ENCODE results near the gene PTGFRN. TPM values are rescaled to one million over a fixed set of nuclear protein-coding genes. Genes with fewer than 3 reads are reported as not detected.
A peak's percentile ranks its signal among the peaks of the same experiment; 100 is the strongest.

PTGFRN gene
- total and polyA plus RNA-seq, 2 of the 13 experiments (the other 11 are each of a cell fraction or from before 2014, with no cell fraction given): 3.3 to 11.3 TPM

DNA sequence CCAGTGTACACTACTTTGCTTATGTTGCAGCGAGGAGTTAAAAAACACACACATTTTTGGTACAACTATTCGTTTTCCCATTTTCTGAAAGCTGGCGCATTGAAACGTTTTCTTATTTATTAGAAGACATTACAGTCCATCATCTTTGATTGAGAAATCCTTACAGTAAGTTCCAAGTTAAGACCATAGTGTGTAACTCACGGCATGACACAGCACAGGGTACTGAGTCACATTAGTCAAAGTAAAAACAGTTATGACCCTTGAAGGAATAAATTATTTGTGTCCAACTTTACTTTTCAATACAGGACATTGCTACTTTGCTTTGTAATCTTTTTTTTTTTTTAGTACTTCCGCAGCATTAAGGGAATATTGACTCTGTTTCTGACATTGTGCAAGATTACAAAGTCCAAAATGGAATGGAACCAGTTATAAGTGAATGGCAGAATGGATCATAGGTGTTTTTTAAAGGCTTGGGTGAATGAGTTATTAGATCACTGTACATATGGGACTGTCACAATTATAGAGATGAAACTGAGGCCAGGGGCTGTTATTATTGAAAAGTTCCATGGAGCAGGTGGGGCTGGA is 11.7 kb downstream of the PTGFRN start (continued):
- TF ChIP-seq POGZ (CRISPR knock-in tag; IDR thresholded peaks at IDR 0.05): peak; percentile 47; the same call in 1 of the 2 replicates
- TF ChIP-seq, protein P1, sequence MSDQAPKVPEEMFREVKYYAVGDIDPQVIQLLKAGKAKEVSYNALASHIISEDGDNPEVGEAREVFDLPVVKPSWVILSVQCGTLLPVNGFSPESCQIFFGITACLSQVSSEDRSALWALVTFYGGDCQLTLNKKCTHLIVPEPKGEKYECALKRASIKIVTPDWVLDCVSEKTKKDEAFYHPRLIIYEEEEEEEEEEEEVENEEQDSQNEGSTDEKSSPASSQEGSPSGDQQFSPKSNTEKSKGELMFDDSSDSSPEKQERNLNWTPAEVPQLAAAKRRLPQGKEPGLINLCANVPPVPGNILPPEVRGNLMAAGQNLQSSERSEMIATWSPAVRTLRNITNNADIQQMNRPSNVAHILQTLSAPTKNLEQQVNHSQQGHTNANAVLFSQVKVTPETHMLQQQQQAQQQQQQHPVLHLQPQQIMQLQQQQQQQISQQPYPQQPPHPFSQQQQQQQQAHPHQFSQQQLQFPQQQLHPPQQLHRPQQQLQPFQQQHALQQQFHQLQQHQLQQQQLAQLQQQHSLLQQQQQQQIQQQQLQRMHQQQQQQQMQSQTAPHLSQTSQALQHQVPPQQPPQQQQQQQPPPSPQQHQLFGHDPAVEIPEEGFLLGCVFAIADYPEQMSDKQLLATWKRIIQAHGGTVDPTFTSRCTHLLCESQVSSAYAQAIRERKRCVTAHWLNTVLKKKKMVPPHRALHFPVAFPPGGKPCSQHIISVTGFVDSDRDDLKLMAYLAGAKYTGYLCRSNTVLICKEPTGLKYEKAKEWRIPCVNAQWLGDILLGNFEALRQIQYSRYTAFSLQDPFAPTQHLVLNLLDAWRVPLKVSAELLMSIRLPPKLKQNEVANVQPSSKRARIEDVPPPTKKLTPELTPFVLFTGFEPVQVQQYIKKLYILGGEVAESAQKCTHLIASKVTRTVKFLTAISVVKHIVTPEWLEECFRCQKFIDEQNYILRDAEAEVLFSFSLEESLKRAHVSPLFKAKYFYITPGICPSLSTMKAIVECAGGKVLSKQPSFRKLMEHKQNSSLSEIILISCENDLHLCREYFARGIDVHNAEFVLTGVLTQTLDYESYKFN (CRISPR knock-in tag; conservative IDR thresholded peaks at IDR 0.05): peak; percentile 43
- no peak for TF ChIP-seq GABPA (IDR thresholded peaks at IDR 0.05; ENCODE audit: low read depth, low read length)
- TF ChIP-seq GABPA (CRISPR knock-in tag; IDR thresholded peaks at IDR 0.05; ENCODE audit: low read depth): peak; percentile 58; the same call in 1 of the 2 replicates
- peak; percentile 54; the same call in 1 of the 2 replicates for TF ChIP-seq SAP130 (CRISPR knock-in tag; IDR thresholded peaks at IDR 0.05; ENCODE audit: low read depth)
- TF ChIP-seq FOXA1 (IDR thresholded peaks at IDR 0.05): no peak
- peak; percentile 64 for TF ChIP-seq FOXA1 (CRISPR knock-in tag; IDR thresholded peaks at IDR 0.05)
- TF ChIP-seq, protein P2, sequence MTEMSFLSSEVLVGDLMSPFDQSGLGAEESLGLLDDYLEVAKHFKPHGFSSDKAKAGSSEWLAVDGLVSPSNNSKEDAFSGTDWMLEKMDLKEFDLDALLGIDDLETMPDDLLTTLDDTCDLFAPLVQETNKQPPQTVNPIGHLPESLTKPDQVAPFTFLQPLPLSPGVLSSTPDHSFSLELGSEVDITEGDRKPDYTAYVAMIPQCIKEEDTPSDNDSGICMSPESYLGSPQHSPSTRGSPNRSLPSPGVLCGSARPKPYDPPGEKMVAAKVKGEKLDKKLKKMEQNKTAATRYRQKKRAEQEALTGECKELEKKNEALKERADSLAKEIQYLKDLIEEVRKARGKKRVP (CRISPR knock-in tag; IDR thresholded peaks at IDR 0.05): no peak
- TF ChIP-seq, protein P3, sequence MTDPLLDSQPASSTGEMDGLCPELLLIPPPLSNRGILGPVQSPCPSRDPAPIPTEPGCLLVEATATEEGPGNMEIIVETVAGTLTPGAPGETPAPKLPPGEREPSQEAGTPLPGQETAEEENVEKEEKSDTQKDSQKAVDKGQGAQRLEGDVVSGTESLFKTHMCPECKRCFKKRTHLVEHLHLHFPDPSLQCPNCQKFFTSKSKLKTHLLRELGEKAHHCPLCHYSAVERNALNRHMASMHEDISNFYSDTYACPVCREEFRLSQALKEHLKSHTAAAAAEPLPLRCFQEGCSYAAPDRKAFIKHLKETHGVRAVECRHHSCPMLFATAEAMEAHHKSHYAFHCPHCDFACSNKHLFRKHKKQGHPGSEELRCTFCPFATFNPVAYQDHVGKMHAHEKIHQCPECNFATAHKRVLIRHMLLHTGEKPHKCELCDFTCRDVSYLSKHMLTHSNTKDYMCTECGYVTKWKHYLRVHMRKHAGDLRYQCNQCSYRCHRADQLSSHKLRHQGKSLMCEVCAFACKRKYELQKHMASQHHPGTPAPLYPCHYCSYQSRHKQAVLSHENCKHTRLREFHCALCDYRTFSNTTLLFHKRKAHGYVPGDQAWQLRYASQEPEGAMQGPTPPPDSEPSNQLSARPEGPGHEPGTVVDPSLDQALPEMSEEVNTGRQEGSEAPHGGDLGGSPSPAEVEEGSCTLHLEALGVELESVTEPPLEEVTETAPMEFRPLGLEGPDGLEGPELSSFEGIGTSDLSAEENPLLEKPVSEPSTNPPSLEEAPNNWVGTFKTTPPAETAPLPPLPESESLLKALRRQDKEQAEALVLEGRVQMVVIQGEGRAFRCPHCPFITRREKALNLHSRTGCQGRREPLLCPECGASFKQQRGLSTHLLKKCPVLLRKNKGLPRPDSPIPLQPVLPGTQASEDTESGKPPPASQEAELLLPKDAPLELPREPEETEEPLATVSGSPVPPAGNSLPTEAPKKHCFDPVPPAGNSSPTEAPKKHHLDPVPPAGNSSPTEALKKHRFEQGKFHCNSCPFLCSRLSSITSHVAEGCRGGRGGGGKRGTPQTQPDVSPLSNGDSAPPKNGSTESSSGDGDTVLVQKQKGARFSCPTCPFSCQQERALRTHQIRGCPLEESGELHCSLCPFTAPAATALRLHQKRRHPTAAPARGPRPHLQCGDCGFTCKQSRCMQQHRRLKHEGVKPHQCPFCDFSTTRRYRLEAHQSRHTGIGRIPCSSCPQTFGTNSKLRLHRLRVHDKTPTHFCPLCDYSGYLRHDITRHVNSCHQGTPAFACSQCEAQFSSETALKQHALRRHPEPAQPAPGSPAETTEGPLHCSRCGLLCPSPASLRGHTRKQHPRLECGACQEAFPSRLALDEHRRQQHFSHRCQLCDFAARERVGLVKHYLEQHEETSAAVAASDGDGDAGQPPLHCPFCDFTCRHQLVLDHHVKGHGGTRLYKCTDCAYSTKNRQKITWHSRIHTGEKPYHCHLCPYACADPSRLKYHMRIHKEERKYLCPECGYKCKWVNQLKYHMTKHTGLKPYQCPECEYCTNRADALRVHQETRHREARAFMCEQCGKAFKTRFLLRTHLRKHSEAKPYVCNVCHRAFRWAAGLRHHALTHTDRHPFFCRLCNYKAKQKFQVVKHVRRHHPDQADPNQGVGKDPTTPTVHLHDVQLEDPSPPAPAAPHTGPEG (CRISPR knock-in tag; IDR thresholded peaks at IDR 0.05): no peak
- TF ChIP-seq, protein P4, sequence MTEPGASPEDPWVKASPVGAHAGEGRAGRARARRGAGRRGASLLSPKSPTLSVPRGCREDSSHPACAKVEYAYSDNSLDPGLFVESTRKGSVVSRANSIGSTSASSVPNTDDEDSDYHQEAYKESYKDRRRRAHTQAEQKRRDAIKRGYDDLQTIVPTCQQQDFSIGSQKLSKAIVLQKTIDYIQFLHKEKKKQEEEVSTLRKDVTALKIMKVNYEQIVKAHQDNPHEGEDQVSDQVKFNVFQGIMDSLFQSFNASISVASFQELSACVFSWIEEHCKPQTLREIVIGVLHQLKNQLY (CRISPR knock-in tag; IDR thresholded peaks at IDR 0.05): no peak
- 0 out of 2 replicates have a peak, but pooled peaks have one; percentile 33 for TF ChIP-seq DPF2 (CRISPR knock-in tag; IDR thresholded peaks at IDR 0.05; ENCODE audit: borderline replicate concordance, low read depth)
- peak; percentile 14; the same call in 1 of the 2 replicates for TF ChIP-seq HMG20A (CRISPR knock-in tag; IDR thresholded peaks at IDR 0.05; ENCODE audit: borderline replicate concordance)
- TF ChIP-seq ZNF225 (CRISPR knock-in tag; IDR thresholded peaks at IDR 0.05): no peak
- 0 out of 2 replicates have a peak, but pooled peaks have one; percentile 15 for TF ChIP-seq PPARG (CRISPR knock-in tag; conservative IDR thresholded peaks at IDR 0.05)
- TF ChIP-seq, protein P5, sequence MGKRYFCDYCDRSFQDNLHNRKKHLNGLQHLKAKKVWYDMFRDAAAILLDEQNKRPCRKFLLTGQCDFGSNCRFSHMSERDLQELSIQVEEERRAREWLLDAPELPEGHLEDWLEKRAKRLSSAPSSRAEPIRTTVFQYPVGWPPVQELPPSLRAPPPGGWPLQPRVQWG (CRISPR knock-in tag; IDR thresholded peaks at IDR 0.05; ENCODE audit: borderline replicate concordance, low read depth): no peak
- peak; percentile 71 for TF ChIP-seq ONECUT2 (CRISPR knock-in tag; IDR thresholded peaks at IDR 0.05)
- TF ChIP-seq ZNF766 (CRISPR knock-in tag; IDR thresholded peaks at IDR 0.05; ENCODE audit: borderline replicate concordance): no peak
- TF ChIP-seq NRL (CRISPR knock-in tag; IDR thresholded peaks at IDR 0.05; ENCODE audit: borderline replicate concordance): no peak

All from HepG2 (cell line).